Fibroblast of lung (primary cell): ENCODE data around the gene TEX19. TPM values are rescaled to one million over a fixed set of nuclear protein-coding genes. Genes with fewer than 3 reads are reported as not detected.

Source experiments
- DNase-seq, 2 donors: peaks; one replicate each; pipeline versions ENCODE4 v3.0.0 to v3.0.0-alpha.2; 2010; ENCODE audit warnings: low read depth in 2 of 2
- H2AFZ ChIP-seq: 2 replicates; pipeline ENCODE4 v1.5.1; 2012; ENCODE audit warnings: low read length, control low read depth, inconsistent platforms
- H3K27ac ChIP-seq: 2 replicates; pipeline ENCODE4 v1.5.1; 2011; ENCODE audit warnings: low read length, control low read depth; ENCODE audit not compliant: insufficient read depth
- H3K27me3 ChIP-seq: 2 replicates; pipeline ENCODE4 v1.5.1; 2011; ENCODE audit warnings: mild to moderate bottlenecking, low read length; ENCODE audit not compliant: control insufficient read depth, insufficient read depth
- H3K36me3 ChIP-seq: 2 replicates; pipeline ENCODE4 v1.5.1; 2011; ENCODE audit warnings: low read length; ENCODE audit not compliant: control insufficient read depth, insufficient read depth
- H3K4me1 ChIP-seq: 2 replicates; pipeline ENCODE4 v1.5.1; 2011; ENCODE audit warnings: low read length; ENCODE audit not compliant: control insufficient read depth, insufficient read depth; ENCODE audit errors: extremely low read depth
- H3K4me2 ChIP-seq: 2 replicates; pipeline ENCODE4 v1.5.1; 2011; ENCODE audit warnings: low read length, control low read depth; ENCODE audit not compliant: insufficient read depth; ENCODE audit errors: extremely low read depth
- H3K4me3 ChIP-seq, 4 experiments: fragments of 200-600 bp in 1 of 4; sonication (generic) in 1 of 4; replicated peaks in 1 of 4; 2 replicates each; pipeline ENCODE4 v1.5.1; 2011 to 2016; ENCODE audit warnings: low read length in 4 of 4, low read depth in 3 of 4, mild to moderate bottlenecking in 3 of 4, control low read depth in 2 of 4, inconsistent platforms in 1 of 4, mixed read lengths in 1 of 4; ENCODE audit not compliant: insufficient read depth in 1 of 4; ENCODE audit errors: control extremely low read depth in 1 of 4
- H3K79me2 ChIP-seq: 2 replicates; pipeline ENCODE4 v1.5.1; 2012; ENCODE audit warnings: mild to moderate bottlenecking, low read length, inconsistent platforms; ENCODE audit not compliant: control insufficient read depth, insufficient read depth
- H3K9ac ChIP-seq: 2 replicates; pipeline ENCODE4 v1.5.1; 2011; ENCODE audit warnings: mild to moderate bottlenecking, low read length, control low read depth; ENCODE audit not compliant: insufficient read depth
- H3K9me3 ChIP-seq: 2 replicates; pipeline ENCODE4 v1.5.1; 2012; ENCODE audit warnings: low read depth, low read length; ENCODE audit not compliant: control insufficient read depth, insufficient read depth
- H4K20me1 ChIP-seq: 2 replicates; pipeline ENCODE4 v1.5.1; 2011; ENCODE audit warnings: low read length; ENCODE audit not compliant: control insufficient read depth, insufficient read depth; ENCODE audit errors: extremely low read depth
- CTCF ChIP-seq, 2 donors: IDR thresholded peaks in 1 of 2; conservative IDR thresholded peaks in 1 of 2; 1 replicate in 1 of 2; 2 replicates in 1 of 2; pipeline ENCODE4 v1.5.1; 2011 to 2012; ENCODE audit warnings: low read length in 2 of 2, control low read depth in 1 of 2, inconsistent platforms in 1 of 2, low read depth in 1 of 2, mild to moderate bottlenecking in 1 of 2
- EZH2 ChIP-seq: IDR thresholded peaks from 2 replicates; pipeline ENCODE4 v1.5.1; 2012; ENCODE audit warnings: low read length, control low read depth, mild to moderate bottlenecking; ENCODE audit errors: missing control alignments
- polyA plus RNA-seq, 2 donors: library from polyadenylated mRNA; depleted of rRNA in 1 of 2; stranded (reverse) in 1 of 2; unstranded in 1 of 2; fragments of >200 nt; gene quantifications; 2 replicates each; pipeline ENCODE4 v1.2.1, GENCODE V29; 2011 to 2012; ENCODE audit warnings: missing spikeins in 1 of 2
- total RNA-seq: library from RNA; depleted of rRNA; stranded (reverse); fragments of >200 nt; gene quantifications from 2 replicates; pipeline ENCODE4 v1.2.1, GENCODE V29; 2014

TEX19 gene
- total and polyA plus RNA-seq, 2 donors (not counting 1 experiment from before 2014, with no cell fraction given) = 0.05 to 0.17 TPM

- Histone ChIP-seq H3K27ac (no peak overlapping the region), H3K9ac (no peak overlapping the region), H3K27me3 (peaks cover 17% of the 10 kb centered on the region), H3K36me3 (no peaks in the 10 kb centered on the region), H3K4me1 (no peaks in the 10 kb centered on the region), H3K4me2 (no peak overlapping the region), H3K79me2 (no peaks in the 10 kb centered on the region), H2AFZ (no peak overlapping the region), H3K9me3 (no peaks in the 10 kb centered on the region), H4K20me1 (no peaks in the 10 kb centered on the region), H3K4me3 (no peak overlapping the region)
- TF ChIP-seq EZH2 (no peak), CTCF (conservative IDR thresholded peaks at IDR 0.05 in 1 of 2, IDR thresholded peaks at IDR 0.05 in 1 of 2; ENCODE audit: low read depth in 1 of 2, low read length in 2 of 2) (no peak)
- no peak for DNase-seq
Observed at GRCh38 chr17:82390015-82390859, 31.2 kb downstream of the TEX19 start.

GRCh38 chr17:82390860-82391435 lies 31.9 kb downstream of the TEX19 start:
- H3K9me3 ChIP-seq = no peaks in the 10 kb centered on the region
- H3K27ac ChIP-seq = no peak overlapping the region
- no peak overlapping the region for H2AFZ ChIP-seq
- no peaks in the 10 kb centered on the region for H4K20me1 ChIP-seq
- no peak overlapping the region for H3K4me3 ChIP-seq
- H3K27me3 ChIP-seq = peaks cover 17% of the 10 kb centered on the region
- TF ChIP-seq EZH2 (no peak), CTCF (conservative IDR thresholded peaks at IDR 0.05 in 1 of 2, IDR thresholded peaks at IDR 0.05 in 1 of 2; ENCODE audit: low read depth in 1 of 2, low read length in 2 of 2) (no peak)
- H3K79me2 ChIP-seq = no peaks in the 10 kb centered on the region
- no peaks in the 10 kb centered on the region for H3K36me3 ChIP-seq
- DNase-seq = no peak
- H3K9ac ChIP-seq = no peak overlapping the region
- H3K4me1 ChIP-seq = no peaks in the 10 kb centered on the region
- H3K4me2 ChIP-seq = no peak overlapping the region

GRCh38 chr17:82391496-82392066 lies 32.5 kb downstream of the TEX19 start:
- Histone ChIP-seq H3K9me3 (no peaks in the 10 kb centered on the region), H2AFZ (no peak overlapping the region), H3K27me3 (peaks cover 14% of the 10 kb centered on the region), H3K4me2 (no peak overlapping the region), H3K9ac (no peak overlapping the region), H4K20me1 (no peaks in the 10 kb centered on the region), H3K4me1 (peaks cover 2% of the 10 kb centered on the region), H3K27ac (no peak overlapping the region), H3K36me3 (no peaks in the 10 kb centered on the region), H3K79me2 (no peaks in the 10 kb centered on the region), H3K4me3 (no peak overlapping the region)
- DNase-seq = no peak
- no peak for TF ChIP-seq CTCF (conservative IDR thresholded peaks at IDR 0.05 in 1 of 2, IDR thresholded peaks at IDR 0.05 in 1 of 2; ENCODE audit: low read depth in 1 of 2, low read length in 2 of 2)
- no peak for TF ChIP-seq EZH2
